GM18520 (cell line): Measurements from ENCODE around the gene FZR1.
A peak's percentile ranks its signal among the peaks of the same experiment; 100 is the strongest.

ENCODE experiments used
- ATAC-seq: cut with Tn5 transposase; IDR thresholded peaks from one replicate; pipeline ENCODE4 v1.9.1; 2021; ENCODE audit not compliant: unreplicated experiment

The FZR1 gene

GRCh38 chr19:3543150-3544057, 37.3 kb downstream of the FZR1 start:
- ATAC-seq = no peak

GRCh38 chr19:3544058-3544376, 37.9 kb downstream of the FZR1 start:
- ATAC-seq = no peak

GRCh38 chr19:3544742-3545668, 38.9 kb downstream of the FZR1 start:
- ATAC-seq = no peak

- ATAC-seq = no peak
Measured at GRCh38 chr19:3545669-3546034, 39.5 kb downstream of the FZR1 start.

GRCh38 chr19:3546119-3546518, 40.0 kb downstream of the FZR1 start:
- ATAC-seq = no peak

GRCh38 chr19:3547301-3547731, 41.2 kb downstream of the FZR1 start:
- ATAC-seq = no peak

- no peak for ATAC-seq
Measured at GRCh38 chr19:3547767-3548282, 41.7 kb downstream of the FZR1 start.

GRCh38 chr19:3548606-3549005, 42.5 kb downstream of the FZR1 start:
- ATAC-seq = no peak

- ATAC-seq = no peak
Measured at GRCh38 chr19:3549816-3550215, 43.7 kb downstream of the FZR1 start.

- no peak for ATAC-seq
Measured at GRCh38 chr19:3550947-3551791, 45.1 kb downstream of the FZR1 start.

- ATAC-seq = no peak
Measured at GRCh38 chr19:3551792-3552095, 45.6 kb downstream of the FZR1 start.

GRCh38 chr19:3554254-3555083, 48.4 kb downstream of the FZR1 start:
- no peak for ATAC-seq

GRCh38 chr19:3555653-3556422, 49.7 kb downstream of the FZR1 start:
- no peak for ATAC-seq

GRCh38 chr19:3556423-3556977, 50.4 kb downstream of the FZR1 start:
- no peak for ATAC-seq

- ATAC-seq = peak; percentile 20
Measured at GRCh38 chr19:3556978-3557460, 50.9 kb downstream of the FZR1 start.

GRCh38 chr19:3557461-3558248, 51.5 kb downstream of the FZR1 start, which contains the start of gene MFSD12:
TSS of gene MFSD12 (minus strand) at chr19:3557586. CDS start at chr19:3557403, 183 bp downstream.
- peak; percentile 84 for ATAC-seq

GRCh38 chr19:3563709-3564524, 57.8 kb downstream of the FZR1 start:
- no peak for ATAC-seq
